Mesenteric fat pad (tissue), 1 donor: ENCODE results near the gene SANBR. TPM values are rescaled to one million over a fixed set of nuclear protein-coding genes. Genes with fewer than 3 reads are reported as not detected.

Experiments
- DNase-seq: peaks from one replicate; pipeline ENCODE4 v3.0.0-alpha.2; 2020; ENCODE audit warnings: low spot score
- total RNA-seq: library from RNA; stranded (reverse); fragmentation: NEBNext Ultra II Directional; extraction: Animal tissue kit (Norgen Biotek cat#: 25700); gene quantifications from one replicate; pipeline ENCODE4 v1.2.1, GENCODE V29; 2021
- donor health status: DM: yes; HTN: yes; CAD: no.

The SANBR gene
- total RNA-seq, 1 donor from 2014 or later: 9.0 TPM

- DNase-seq: no peak
These were observed 24.1 kb downstream of the SANBR start for GRCh38 chr2:61089797-61090196.

GRCh38 chr2:61090386-61090921 lies 24.8 kb downstream of the SANBR start:
- DNase-seq: no peak

- no peak for DNase-seq
These were observed 25.8 kb downstream of the SANBR start for GRCh38 chr2:61091485-61091884.

- DNase-seq: no peak
These were observed 30.8 kb downstream of the SANBR start for GRCh38 chr2:61096438-61096837.

GRCh38 chr2:61100801-61101200 lies 35.1 kb downstream of the SANBR start:
- DNase-seq: no peak

GRCh38 chr2:61109291-61109690 lies 43.6 kb downstream of the SANBR start:
- no peak for DNase-seq

- no peak for DNase-seq
These were observed 46.0 kb downstream of the SANBR start for GRCh38 chr2:61111708-61112107.

GRCh38 chr2:61114147-61114546 lies 48.5 kb downstream of the SANBR start:
- DNase-seq: no peak

Other genes starting within 250 kb of the SANBR start
- gene REL, start 184.3 kb upstream of the SANBR start, total RNA-seq: 24.5 TPM
- 14.4 TPM for gene PEX13, start 48.2 kb upstream of the SANBR start, total RNA-seq
- gene PUS10, start 47.6 kb upstream of the SANBR start, total RNA-seq: 2.8 TPM
- 6.9 TPM for gene C2orf74, start 96.3 kb downstream of the SANBR start, total RNA-seq